Stimulated activated naive CD8-positive, alpha-beta T cell treated with anti-CD3 and anti-CD28 coated beads, Interleukin-15, Interleukin-2, amounts not matched to agents 100 ng/mL and 50 ng/mL, for 24 hours (primary cell): ENCODE measurements around the gene TDP2.

ENCODE experiments used
- H3K27ac Mint-ChIP-seq: one replicate; pipeline ENCODE4 v1.8.0; 2021; ENCODE audit warnings: mild to moderate bottlenecking, mixed read lengths
- H3K27me3 Mint-ChIP-seq: one replicate; pipeline ENCODE4 v1.8.0; 2021; ENCODE audit warnings: mixed read lengths
- H3K36me3 Mint-ChIP-seq: one replicate; pipeline ENCODE4 v1.8.0; 2021; ENCODE audit warnings: low read depth, mixed read lengths
- H3K4me1 Mint-ChIP-seq: one replicate; pipeline ENCODE4 v1.8.0; 2021; ENCODE audit warnings: low read depth, mixed read lengths
- H3K4me3 Mint-ChIP-seq: one replicate; pipeline ENCODE4 v1.8.0; 2021; ENCODE audit warnings: mild to moderate bottlenecking, mixed read lengths
- H3K9me3 Mint-ChIP-seq: one replicate; pipeline ENCODE4 v1.8.0; 2021; ENCODE audit warnings: mixed read lengths

TDP2 gene

GRCh38 chr6:24610672-24611071 is 56.0 kb downstream of the TDP2 start:
- no peak overlapping the region for H3K4me3 Mint-ChIP-seq
- no peak overlapping the region for H3K27ac Mint-ChIP-seq
- H3K36me3 Mint-ChIP-seq: no peaks in the 10 kb centered on the region
- H3K9me3 Mint-ChIP-seq: no peaks in the 10 kb centered on the region
- H3K4me1 Mint-ChIP-seq: no peaks in the 10 kb centered on the region
- peaks cover 12% of the 10 kb centered on the region for H3K27me3 Mint-ChIP-seq

- H3K27ac Mint-ChIP-seq: no peak overlapping the region
- no peaks in the 10 kb centered on the region for H3K4me1 Mint-ChIP-seq
- peaks cover 3% of the 10 kb centered on the region for H3K27me3 Mint-ChIP-seq
- no peak overlapping the region for H3K4me3 Mint-ChIP-seq
- no peaks in the 10 kb centered on the region for H3K36me3 Mint-ChIP-seq
- no peaks in the 10 kb centered on the region for H3K9me3 Mint-ChIP-seq
Measured at GRCh38 chr6:24607310-24608105, 59.2 kb downstream of the TDP2 start.

- Mint-ChIP-seq H3K4me1 (no peaks in the 10 kb centered on the region), H3K36me3 (no peaks in the 10 kb centered on the region), H3K4me3 (no peak overlapping the region), H3K27ac (no peak overlapping the region), H3K9me3 (no peaks in the 10 kb centered on the region), H3K27me3 (peaks cover 3% of the 10 kb centered on the region)
Measured at GRCh38 chr6:24606200-24606930, 60.3 kb downstream of the TDP2 start.

- Mint-ChIP-seq H3K36me3 (no peaks in the 10 kb centered on the region), H3K4me1 (no peaks in the 10 kb centered on the region), H3K27me3 (peaks cover 3% of the 10 kb centered on the region), H3K27ac (no peak overlapping the region), H3K4me3 (no peak overlapping the region), H3K9me3 (no peaks in the 10 kb centered on the region)
Measured at GRCh38 chr6:24603241-24603640, 63.5 kb downstream of the TDP2 start.

GRCh38 chr6:24600903-24601302 is 65.8 kb downstream of the TDP2 start:
- Mint-ChIP-seq H3K9me3 (no peaks in the 10 kb centered on the region), H3K27me3 (no peaks in the 10 kb centered on the region), H3K36me3 (no peaks in the 10 kb centered on the region), H3K4me1 (no peaks in the 10 kb centered on the region), H3K4me3 (no peak overlapping the region), H3K27ac (no peak overlapping the region)
